K562 (cell line): ENCODE data around the gene ADM5. TPM values are rescaled to one million over a fixed set of nuclear protein-coding genes. Genes with fewer than 3 reads are reported as not detected.

Experiments used
- ATAC-seq: fragments of 200-7000 bp; cut with Tn5 transposase; 3 replicates; pipeline ENCODE4 v1.9.1; 2020; ENCODE audit warnings: moderate library complexity
- BruUV-seq: library from RNA; stranded (reverse); fragments of 400-500 nt; replicated peaks from 2 replicates; lab custom pipeline; 2021; lab: Mats Ljungman, UMichigan
- CTCF ChIA-PET: fragments of 300-600 bp; formaldehyde crosslinking; extraction: SDS; loops from one replicate; lab custom pipeline; 2021; ENCODE audit warnings: low intra/inter-chr PET ratio; lab: Yijun Ruan, JAX
- POLR2A ChIA-PET: fragments of 300-600, 350-650 bp; sonication (Branson Sonifier 250); formaldehyde crosslinking; extraction: SDS; loops from one replicate; lab custom pipeline; 2021; ENCODE audit warnings: antibody characterized with exemption, inconsistent platforms; lab: Yijun Ruan, JAX
- DNase-seq, 4 experiments: peaks; one replicate each; pipeline versions ENCODE4 v3.0.0 to v3.0.0-alpha.2; 2011 to 2018; ENCODE audit warnings: low spot score in 3 of 4, mixed read lengths in 3 of 4; ENCODE audit errors: extremely low read depth in 1 of 4
- FAIRE-seq: peaks from 2 replicates; lab custom pipeline; 2011; peaks lifted over from hg19 to GRCh38; lab: Jason Lieb, UNC
- H2AFZ ChIP-seq: 2 replicates; pipeline ENCODE4 v1.6.0; 2011; ENCODE audit warnings: low read depth, low read length, control low read depth, inconsistent platforms
- H3K27ac ChIP-seq: fragments of 200-600 bp; 3 replicates; pipeline ENCODE4 v1.8.0; 2011; ENCODE audit warnings: low read depth, mild to moderate bottlenecking, control low read depth, inconsistent platforms, low read length, moderate library complexity, mixed read lengths; ENCODE audit errors: extremely low read depth
- H3K27me3 ChIP-seq, 2 experiments: fragments of 300-600 bp in 1 of 2; 2 replicates in 1 of 2; 3 replicates in 1 of 2; pipeline versions ENCODE4 v1.6.0 to v1.8.0; 2011; ENCODE audit warnings: inconsistent platforms in 2 of 2, low read length in 2 of 2, mild to moderate bottlenecking in 1 of 2, mixed read lengths in 1 of 2, moderate library complexity in 1 of 2; ENCODE audit not compliant: control insufficient read depth in 2 of 2, insufficient read depth in 2 of 2
- H3K36me3 ChIP-seq: fragments of 300-600 bp; 3 replicates; pipeline ENCODE4 v1.8.0; 2011; ENCODE audit warnings: mild to moderate bottlenecking, low read length, inconsistent platforms; ENCODE audit not compliant: control insufficient read depth, insufficient read depth
- H3K4me1 ChIP-seq, 2 experiments: fragments of 200-600 bp in 1 of 2; replicated peaks in 1 of 2; 2 replicates in 1 of 2; 3 replicates in 1 of 2; pipeline versions ENCODE4 v1.5.1 to v1.8.0; 2011; ENCODE audit warnings: inconsistent platforms in 2 of 2, low read length in 2 of 2, mild to moderate bottlenecking in 1 of 2, mixed read lengths in 1 of 2, moderate library complexity in 1 of 2; ENCODE audit not compliant: control insufficient read depth in 2 of 2, insufficient read depth in 2 of 2
- H3K4me2 ChIP-seq: 2 replicates; pipeline ENCODE4 v1.6.1; 2011; ENCODE audit warnings: low read length, control low read depth, inconsistent platforms, mixed read lengths; ENCODE audit not compliant: insufficient read depth
- H3K4me3 ChIP-seq: fragments of 200-600 bp; sonication (generic), shearing (Covaris generic); 2 replicates; pipeline ENCODE4 v1.5.1; 2016; ENCODE audit warnings: control low read depth, inconsistent platforms
- H3K79me2 ChIP-seq: fragments of 200-600 bp; 3 replicates; pipeline ENCODE4 v1.8.0; 2011; ENCODE audit warnings: low read length, inconsistent platforms; ENCODE audit not compliant: control insufficient read depth, insufficient read depth
- H3K9ac ChIP-seq, 2 experiments: 2 replicates each; pipeline versions ENCODE4 v1.6.0 to v1.6.1; 2011; ENCODE audit warnings: low read depth in 2 of 2, low read length in 2 of 2, control low read depth in 1 of 2, inconsistent platforms in 1 of 2, mild to moderate bottlenecking in 1 of 2, mixed read lengths in 1 of 2; ENCODE audit not compliant: insufficient read depth in 1 of 2
- H3K9me1 ChIP-seq: one replicate; pipeline ENCODE4 v1.6.0; 2011; ENCODE audit warnings: inconsistent platforms, mild to moderate bottlenecking, low read length, moderate library complexity; ENCODE audit not compliant: control insufficient read depth, insufficient read depth
- H3K9me3 ChIP-seq: replicated peaks from 2 replicates; pipeline ENCODE4 v1.5.1; 2011; ENCODE audit warnings: low read depth, low read length, inconsistent platforms; ENCODE audit not compliant: control insufficient read depth, insufficient read depth
- H4K20me1 ChIP-seq: replicated peaks from 2 replicates; pipeline ENCODE4 v1.6.1; 2011; ENCODE audit warnings: low read length, inconsistent platforms, mixed read lengths; ENCODE audit not compliant: control insufficient read depth, insufficient read depth
- ATF3 ChIP-seq, 2 experiments: fragments of 450-650 bp in 1 of 2; sonication (generic) in 1 of 2; formaldehyde crosslinking in 1 of 2; IDR thresholded peaks in 1 of 2; conservative IDR thresholded peaks in 1 of 2; 2 replicates each; pipeline versions ENCODE4 v1.6.1 to v1.8.1; 2016 to 2023; ENCODE audit warnings: mild to moderate bottlenecking in 2 of 2, moderate library complexity in 2 of 2, inconsistent platforms in 1 of 2, missing genetic modification reagents in 1 of 2
- BRD4 ChIP-seq: fragments of 200-600 bp; sonication (generic); IDR thresholded peaks from 2 replicates; pipeline ENCODE4 v1.6.1; 2017; ENCODE audit warnings: inconsistent platforms
- CHAMP1 ChIP-seq: fragments of 450-650 bp; IDR thresholded peaks from 2 replicates; pipeline ENCODE4 v1.6.1; 2016; ENCODE audit warnings: mild to moderate bottlenecking
- HES1 ChIP-seq: fragments of 450-650 bp; IDR thresholded peaks from 2 replicates; pipeline ENCODE4 v1.6.1; 2016; ENCODE audit warnings: low read depth, mild to moderate bottlenecking, moderate library complexity
- MAZ ChIP-seq, 2 experiments: fragments of 450-650 bp in 1 of 2; sonication (generic) in 1 of 2; formaldehyde crosslinking; IDR thresholded peaks in 1 of 2; conservative IDR thresholded peaks in 1 of 2; 2 replicates each; pipeline versions ENCODE4 v1.4.0 to v1.5.0; 2020; ENCODE audit warnings: mild to moderate bottlenecking in 1 of 2, missing genetic modification reagents in 1 of 2
- MITF ChIP-seq: IDR thresholded peaks from 2 replicates; pipeline ENCODE4 v1.6.1; 2014; ENCODE audit warnings: antibody characterized with exemption
- NBN ChIP-seq: fragments of 450-650 bp; IDR thresholded peaks from 2 replicates; pipeline ENCODE4 v1.6.1; 2016; ENCODE audit warnings: low read depth, mild to moderate bottlenecking
- SMAD4 ChIP-seq: fragments of 250-450 bp; sonication (Bioruptor Pico); conservative IDR thresholded peaks from 2 replicates; pipeline ENCODE4 v1.8.0; 2021; ENCODE audit warnings: inconsistent platforms, mild to moderate bottlenecking, moderate library complexity
- TFAP4 ChIP-seq: sonication (generic); formaldehyde crosslinking; IDR thresholded peaks from 2 replicates; pipeline ENCODE4 v1.8.0; 2022; ENCODE audit warnings: missing genetic modification reagents, mild to moderate bottlenecking, moderate library complexity, borderline replicate concordance
- TOE1 ChIP-seq, 2 experiments: fragments of 450-650 bp in 1 of 2; sonication (generic) in 1 of 2; formaldehyde crosslinking in 1 of 2; IDR thresholded peaks; 2 replicates each; pipeline versions ENCODE4 v1.7.1 to v1.8.0; 2016 to 2022; ENCODE audit warnings: borderline replicate concordance in 2 of 2, mild to moderate bottlenecking in 2 of 2, antibody characterized with exemption in 1 of 2, inconsistent platforms in 1 of 2, low read depth in 1 of 2, missing genetic modification reagents in 1 of 2, moderate library complexity in 1 of 2
- ZNF133 ChIP-seq: fragments of 250-450 bp; sonication (Bioruptor Pico); IDR thresholded peaks from 2 replicates; pipeline ENCODE4 v1.4.0; 2020; ENCODE audit warnings: mild to moderate bottlenecking
- ZNF217 ChIP-seq: sonication (generic); formaldehyde crosslinking; IDR thresholded peaks from 2 replicates; pipeline ENCODE4 v1.8.0; 2022; ENCODE audit warnings: mild to moderate bottlenecking, missing genetic modification reagents
- WGBS: fragments of 100-300 bp; shearing (Covaris generic); methylation state at CpG from one replicate; pipeline ENCODE4 v1.1.6; 2016; ENCODE audit warnings: low coverage, mixed read lengths; ENCODE audit not compliant: insufficient coverage; ENCODE audit errors: missing lambda C conversion rate; 5-methylcytosine and 5-hydroxymethylcytosine counted together
- in situ Hi-C: fragments of 300-500 bp; cut with MboI; formaldehyde crosslinking; loops from 4 replicates; pipeline ENCODE4 v1.15.0; 2018; ENCODE audit warnings: inconsistent platforms, mixed read lengths
- intact Hi-C: fragments of 100-400 bp; cut with micrococcal nuclease; formaldehyde crosslinking; loops from 2 replicates; pipeline ENCODE4 v1.14.2; 2022
- polyA plus RNA-seq, 8 experiments: library from polyadenylated mRNA; depleted of rRNA in 4 of 8; stranded (reverse) in 5 of 8; unstranded in 3 of 8; fragments of >200 nt; fragmentation: Nextera tagmentation in 2 of 8; fragmentation: Illumina TruSeq in 1 of 8; extraction: Ambion mirVana in 2 of 8; extraction: Trizol in 1 of 8; gene quantifications; 2 replicates each; pipeline versions ENCODE4 v1.2.1 to v1.2.3, GENCODE V29; 2011 to 2014; ENCODE audit warnings: inconsistent platforms in 1 of 8, missing spikeins in 1 of 8
- total RNA-seq, 7 experiments: library from RNA; depleted of rRNA in 6 of 7; stranded (reverse); fragments of >200 nt in 6 of 7; fragmentation: Illumina TruSeq in 2 of 7; extraction: Trizol in 2 of 7; gene quantifications; 2 replicates each; pipeline versions ENCODE4 v1.2.1 to v1.2.3, GENCODE V29; 2011 to 2021; ENCODE audit warnings: low replicate concordance in 1 of 7

ADM5 gene
- total and polyA plus RNA-seq, 9 of the 15 experiments (the other 6 are each of a cell fraction or from before 2014, with no cell fraction given): 0.13 to 8.4 (median 2.0) TPM; not detected in 1

GRCh38 chr19:49640113-49640898, 49.1 kb upstream of the ADM5 start, which contains the start of gene RRAS:
Gene RRAS (minus strand): TSS chr19:49640143. CDS start chr19:49640098, 45 bp downstream.
- intact Hi-C loops: loop anchor here (2.0 kb wide), 1 partner anchor 50 kb away; the partner anchor contains the start of gene PRR12
- Histone ChIP-seq H3K79me2 (peaks cover 42% of the 10 kb centered on the region), H3K27ac (peak within 1 kb of the TSS; percentile 97), H4K20me1 (no peaks in the 10 kb centered on the region), H3K4me1 (peaks cover 27 to 58% of the 10 kb centered on the region in 2 experiments), H3K4me2 (peak within 1 kb of the TSS; percentile 82), H3K4me3 (peak within 1 kb of the TSS; percentile 97), H3K36me3 (peaks cover 20% of the 10 kb centered on the region; the same call in 2 of the 3 replicates), H3K27me3 (no peaks in the 10 kb centered on the region), H2AFZ (peak within 1 kb of the TSS; percentile 2; the same call in 1 of the 2 replicates), H3K9me3 (no peaks in the 10 kb centered on the region), H3K9ac (peak within 1 kb of the TSS; percentile 95 to 98), H3K9me1 (no peaks in the 10 kb centered on the region)
- CTCF ChIA-PET: no interaction called here
- POLR2A ChIA-PET: interaction anchor here (0.6 to 2.3 kb wide), 22 partner anchors 8 to 339 kb away, joined by 3 to 13 read pairs (median 4); partner anchors contain the start of genes BCL2L12, IRF3, NOSIP and PRMT1
- in situ Hi-C loops: no loop called here
- FAIRE-seq (peak; percentile 100), ATAC-seq (peak; percentile 83), DNase-seq (peak; percentile 95 to 100 (median 96))
- no TSS peak for BruUV-seq
- under 1% methylated on average over 38 of the region's 51 CpGs for WGBS
- TF ChIP-seq ATF3 (IDR thresholded peaks at IDR 0.05) (peak; percentile 96), ATF3 (CRISPR knock-in tag; conservative IDR thresholded peaks at IDR 0.05) (peak; percentile 89), MITF (peak; percentile 38; the same call in 1 of the 2 replicates), CHAMP1 (no peak), TFAP4 (CRISPR knock-in tag) (peak; percentile 85), BRD4 (no peak), ZNF217 (CRISPR knock-in tag) (no peak), HES1 (peak; percentile 59; the same call in 1 of the 2 replicates), TOE1 (IDR thresholded peaks at IDR 0.05; ENCODE audit: borderline replicate concordance) (peak; percentile 63; the same call in 1 of the 2 replicates), TOE1 (CRISPR knock-in tag; IDR thresholded peaks at IDR 0.05; ENCODE audit: borderline replicate concordance, low read depth) (no peak), MAZ (CRISPR knock-in tag; conservative IDR thresholded peaks at IDR 0.05 in 1 of 2, IDR thresholded peaks at IDR 0.05 in 1 of 2) (peak; percentile 81 to 85), NBN (no peak), ZNF133 (no peak), SMAD4 (CRISPR knock-in tag) (peak; percentile 83)
